ENCODE measurements around the gene CTAG1B.
"Not testable (repeated sequence)": the region's sequence is repeated elsewhere in the genome, so short reads cannot be mapped to it uniquely, and the experiment has no call there.

Gene CTAG1B

DNA sequence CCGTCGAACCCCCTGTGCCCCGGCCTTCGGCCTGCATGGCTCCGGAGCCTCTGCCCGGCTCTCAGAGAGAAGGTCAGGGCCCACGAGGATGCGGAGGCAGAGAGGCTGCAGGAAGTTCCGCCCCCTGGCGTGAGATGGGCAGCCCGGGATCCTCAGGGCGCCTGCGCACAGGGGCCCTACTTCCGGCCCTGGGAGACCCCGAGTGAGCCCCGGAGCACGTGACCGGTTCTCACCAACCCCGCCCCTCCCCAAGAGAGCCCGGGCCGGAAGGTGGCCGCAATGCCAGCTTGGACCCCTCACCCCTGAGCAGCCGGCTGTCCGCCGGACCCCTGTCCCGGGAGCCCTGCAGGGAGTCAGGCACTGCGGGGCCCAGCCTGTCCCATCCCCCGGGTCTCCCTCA is at the start of gene CTAG1B:
Gene CTAG1B, minus strand, starts transcription at position 101 of the 400 bp plus-strand sequence. Its CDS starts 64 bp downstream, at position 37.
- not testable (repeated sequence) for DNase-seq

DNA sequence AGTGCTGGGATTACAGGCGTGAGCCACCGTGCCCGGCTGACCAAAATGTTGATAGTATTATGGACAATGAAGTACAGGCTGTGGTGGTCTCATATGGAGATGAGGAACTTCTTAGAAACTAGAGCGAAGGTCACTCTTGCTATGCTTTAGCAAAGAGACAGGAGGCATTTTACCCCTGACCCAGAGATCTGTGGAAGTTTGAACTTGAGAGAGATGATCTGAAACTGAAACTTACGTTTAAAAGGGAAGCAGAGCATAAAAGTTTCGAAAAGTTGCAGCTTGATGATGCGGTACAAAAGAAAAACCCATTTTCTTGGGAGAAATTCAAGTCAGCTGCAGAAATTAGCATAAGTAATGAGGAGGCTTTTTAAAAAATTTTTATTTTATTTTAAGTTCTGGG is 42.8 kb upstream of the CTAG1B start:
- DNase-seq = no peak

DNA sequence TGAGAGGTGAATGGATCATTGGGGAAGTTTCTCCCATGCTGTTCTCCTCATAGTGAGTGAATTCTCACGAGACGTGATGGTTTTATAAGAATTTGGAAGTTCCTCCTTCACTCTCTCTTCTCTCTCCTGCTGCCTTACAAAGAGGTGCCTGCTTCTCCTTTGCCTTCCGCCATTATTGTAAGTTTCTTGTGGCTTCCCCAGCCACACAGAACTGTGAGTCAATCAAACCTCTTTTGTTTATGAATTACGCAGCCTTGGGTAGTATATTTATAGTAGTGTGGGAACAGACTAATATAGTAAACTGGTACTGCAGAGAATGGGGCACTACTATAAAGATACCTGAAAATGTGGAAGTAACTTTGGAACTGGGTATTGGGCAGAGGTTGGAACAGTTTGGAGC is 42.1 kb upstream of the CTAG1B start:
- DNase-seq = no peak

DNA sequence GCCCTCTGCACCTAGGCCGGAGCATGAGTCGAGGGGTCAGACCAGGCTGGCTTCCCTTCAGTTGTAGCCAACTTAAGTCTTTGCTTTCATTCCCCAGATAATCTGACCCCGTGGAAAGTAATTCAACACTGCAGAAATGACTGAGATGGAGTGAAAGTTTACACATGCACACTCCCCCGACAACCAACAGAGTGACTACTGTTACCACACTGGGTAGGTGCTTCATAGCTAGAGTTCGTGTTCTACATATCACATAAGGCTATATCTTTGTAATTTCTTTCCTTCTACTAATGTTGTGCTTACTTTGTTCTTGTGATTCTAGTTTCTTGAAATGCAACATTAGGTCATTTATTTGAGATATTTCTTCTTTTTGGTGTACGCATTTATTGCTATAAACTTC is 41.5 kb upstream of the CTAG1B start:
- no peak for DNase-seq

DNA sequence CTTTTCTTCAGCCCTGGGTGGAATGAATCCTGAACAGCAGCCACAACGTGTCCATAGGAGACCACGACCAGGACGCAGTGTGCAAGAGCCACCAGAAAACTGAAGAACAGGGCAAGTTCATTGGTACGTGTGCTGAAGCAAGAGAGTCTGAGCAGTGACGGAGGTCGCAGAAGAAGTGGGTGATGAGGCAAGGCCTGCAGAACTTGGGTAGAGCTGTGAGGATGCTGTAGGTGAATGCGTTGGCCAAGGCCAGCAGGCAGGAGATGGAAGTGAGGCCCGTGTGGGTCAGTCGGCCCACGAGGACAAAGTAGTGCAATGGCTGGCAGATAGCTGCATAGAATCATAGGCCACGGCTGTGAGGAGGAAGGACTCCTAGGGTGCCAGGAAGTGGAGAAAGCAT is 39.9 kb upstream of the CTAG1B start:
- no peak for DNase-seq

DNA sequence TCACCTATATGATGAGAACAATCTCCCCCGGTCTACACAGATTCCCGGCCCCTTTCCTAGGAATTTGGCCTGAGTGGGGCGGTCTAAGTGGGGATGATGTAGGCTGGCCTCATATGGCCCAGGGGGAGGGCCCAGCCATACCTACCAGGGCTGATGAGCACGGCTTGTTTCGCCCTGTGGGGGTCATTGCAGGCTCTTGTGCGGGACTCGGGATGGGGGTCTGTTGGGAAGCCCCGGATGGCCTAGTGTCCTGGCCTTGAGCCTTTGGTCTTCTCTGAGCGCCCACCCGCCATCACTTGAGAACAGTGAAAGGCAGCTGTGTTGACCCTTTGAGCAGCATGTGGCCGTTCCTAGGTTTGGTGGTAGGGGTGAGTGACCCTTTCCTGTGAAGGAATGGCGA is 39.1 kb upstream of the CTAG1B start:
- DNase-seq = no peak

DNA sequence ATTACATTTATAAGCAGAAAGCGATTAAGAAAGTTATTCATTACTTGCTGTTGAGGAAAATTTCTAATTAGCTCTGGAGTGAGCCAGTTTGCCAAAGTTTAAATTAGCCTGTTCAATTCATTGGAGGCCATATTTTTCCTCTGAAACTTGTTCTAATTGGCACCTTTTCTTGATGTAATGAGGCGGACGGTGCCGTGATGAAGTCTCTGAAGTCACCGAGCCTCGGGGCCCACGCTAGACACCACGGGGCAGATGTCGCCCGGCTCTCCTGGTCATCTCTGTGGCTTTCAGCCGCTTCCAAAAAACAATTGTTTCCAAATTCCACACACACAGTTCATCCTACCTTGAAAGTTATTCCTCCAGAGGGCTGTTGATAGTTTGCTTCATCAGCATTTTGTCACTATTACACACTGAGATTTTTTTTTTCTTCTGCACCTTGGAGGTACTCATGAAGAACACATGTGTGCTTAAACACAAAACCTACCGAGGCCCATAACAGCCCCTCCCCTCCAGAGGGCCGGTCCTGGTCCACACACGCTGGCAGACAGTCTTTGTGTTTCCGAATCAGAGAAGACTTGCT is 38.2 kb upstream of the CTAG1B start:
- DNase-seq = no peak

DNA sequence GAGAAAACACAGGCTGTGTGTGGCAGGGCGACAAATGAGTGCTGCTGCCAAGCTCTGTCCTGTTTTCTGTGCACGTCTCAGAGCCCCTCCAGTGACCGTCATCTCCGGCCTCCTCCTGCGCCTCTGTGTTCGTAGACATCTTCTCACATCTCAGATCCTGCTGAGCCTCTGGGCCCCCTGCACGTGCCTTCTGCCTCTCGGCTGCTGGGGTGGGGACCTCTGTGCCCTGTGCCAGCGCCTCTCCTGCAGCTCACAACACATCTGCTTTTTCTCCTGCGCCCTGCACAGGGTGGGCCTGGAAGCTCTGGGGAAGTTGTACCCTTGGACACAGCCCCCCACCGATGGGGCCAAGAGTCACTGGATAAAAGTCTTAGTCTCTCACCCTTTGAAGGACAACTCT is 36.7 kb upstream of the CTAG1B start:
- no peak for DNase-seq

DNA sequence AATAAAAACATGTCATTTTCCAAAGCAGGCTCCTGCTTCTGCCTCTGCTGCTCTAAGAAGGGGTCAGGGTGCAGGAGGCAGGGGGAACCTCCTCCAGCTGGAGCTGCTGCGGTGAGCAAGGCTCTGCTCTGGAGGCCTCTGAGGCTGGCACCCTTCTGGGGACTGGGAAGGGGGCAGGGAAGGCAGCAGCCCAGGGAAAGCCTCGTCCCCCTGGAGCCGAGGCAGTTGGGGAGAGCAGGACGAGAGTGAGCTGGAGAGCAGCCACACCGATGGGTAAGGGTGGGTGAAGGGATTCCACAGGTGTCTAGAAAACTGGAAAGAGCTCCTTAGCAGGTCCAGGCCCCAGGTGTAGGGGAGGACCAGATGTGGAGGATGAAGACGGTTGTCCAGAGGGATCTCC is 36.3 kb upstream of the CTAG1B start:
- no peak for DNase-seq

DNA sequence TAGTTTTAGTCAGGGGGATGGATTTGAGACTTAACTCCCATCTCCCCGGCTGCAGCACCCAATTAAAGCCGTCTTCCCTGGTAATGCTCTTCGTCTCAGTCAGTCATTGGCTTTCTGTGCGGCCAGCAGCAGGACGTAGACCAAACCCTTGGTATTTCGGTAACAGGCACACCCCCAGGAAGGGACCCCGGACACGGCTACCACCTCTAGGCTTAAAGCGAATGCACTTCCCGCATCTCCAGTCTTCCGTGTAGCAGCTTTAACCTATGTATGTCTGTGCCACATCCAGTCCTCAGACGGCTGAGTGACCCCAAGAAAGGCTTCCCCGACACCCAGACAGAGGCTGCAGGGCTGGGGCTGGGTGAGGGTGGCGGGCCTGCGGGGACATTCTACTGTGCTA is 35.8 kb upstream of the CTAG1B start:
- no peak for DNase-seq

DNA sequence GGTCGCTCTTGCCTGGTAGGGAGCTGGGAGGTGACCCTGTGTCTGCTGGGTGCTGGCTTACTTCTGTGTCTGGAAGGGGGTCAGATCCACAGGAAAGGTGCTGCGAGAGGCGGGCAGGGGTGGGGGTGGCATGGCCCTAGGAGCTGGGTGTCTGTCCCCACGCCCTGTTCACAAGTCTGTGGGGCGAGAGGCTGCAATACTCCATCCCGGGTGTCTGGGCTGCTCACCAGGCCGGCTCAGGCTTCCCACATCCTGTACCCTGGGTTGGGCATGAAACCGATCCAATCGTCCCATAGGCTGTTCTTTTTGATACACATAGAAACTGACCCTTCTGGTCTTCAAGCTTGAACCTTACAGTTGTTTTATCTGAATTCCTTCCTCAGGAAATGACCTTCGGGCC is 35.3 kb upstream of the CTAG1B start:
- DNase-seq = no peak

DNA sequence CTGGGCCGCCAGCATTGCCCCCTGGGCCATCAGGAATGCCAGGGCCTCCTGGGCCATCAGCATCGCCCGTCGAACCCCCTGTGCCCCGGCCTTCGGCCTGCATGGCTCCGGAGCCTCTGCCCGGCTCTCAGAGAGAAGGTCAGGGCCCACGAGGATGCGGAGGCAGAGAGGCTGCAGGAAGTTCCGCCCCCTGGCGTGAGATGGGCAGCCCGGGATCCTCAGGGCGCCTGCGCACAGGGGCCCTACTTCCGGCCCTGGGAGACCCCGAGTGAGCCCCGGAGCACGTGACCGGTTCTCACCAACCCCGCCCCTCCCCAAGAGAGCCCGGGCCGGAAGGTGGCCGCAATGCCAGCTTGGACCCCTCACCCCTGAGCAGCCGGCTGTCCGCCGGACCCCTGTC is 34.3 kb upstream of the CTAG1B start, which contains the start of gene CTAG2:
Gene CTAG2, minus strand, starts transcription at position 167 of the 400 bp plus-strand sequence. Its CDS starts 64 bp downstream, at position 103.
- not testable (repeated sequence) for DNase-seq

DNA sequence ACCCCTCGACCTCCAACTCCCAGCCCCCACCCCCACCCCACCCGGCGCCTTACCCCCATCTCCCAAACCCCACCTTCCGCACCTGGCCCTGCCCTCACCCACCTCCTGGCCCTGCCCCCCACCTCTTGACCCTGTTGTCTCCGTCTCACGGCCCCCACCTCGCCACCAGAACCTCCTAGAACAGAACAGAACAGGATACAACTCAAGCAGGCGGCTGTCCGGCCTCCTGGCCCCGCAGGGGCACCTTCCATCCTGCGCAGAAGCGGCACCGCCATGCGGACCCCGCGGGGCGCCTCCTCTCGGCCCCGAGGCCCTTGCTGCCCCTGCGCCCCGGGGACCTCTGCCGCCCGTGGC is 33.9 kb upstream of the CTAG1B start:
- DNase-seq = no peak

DNA sequence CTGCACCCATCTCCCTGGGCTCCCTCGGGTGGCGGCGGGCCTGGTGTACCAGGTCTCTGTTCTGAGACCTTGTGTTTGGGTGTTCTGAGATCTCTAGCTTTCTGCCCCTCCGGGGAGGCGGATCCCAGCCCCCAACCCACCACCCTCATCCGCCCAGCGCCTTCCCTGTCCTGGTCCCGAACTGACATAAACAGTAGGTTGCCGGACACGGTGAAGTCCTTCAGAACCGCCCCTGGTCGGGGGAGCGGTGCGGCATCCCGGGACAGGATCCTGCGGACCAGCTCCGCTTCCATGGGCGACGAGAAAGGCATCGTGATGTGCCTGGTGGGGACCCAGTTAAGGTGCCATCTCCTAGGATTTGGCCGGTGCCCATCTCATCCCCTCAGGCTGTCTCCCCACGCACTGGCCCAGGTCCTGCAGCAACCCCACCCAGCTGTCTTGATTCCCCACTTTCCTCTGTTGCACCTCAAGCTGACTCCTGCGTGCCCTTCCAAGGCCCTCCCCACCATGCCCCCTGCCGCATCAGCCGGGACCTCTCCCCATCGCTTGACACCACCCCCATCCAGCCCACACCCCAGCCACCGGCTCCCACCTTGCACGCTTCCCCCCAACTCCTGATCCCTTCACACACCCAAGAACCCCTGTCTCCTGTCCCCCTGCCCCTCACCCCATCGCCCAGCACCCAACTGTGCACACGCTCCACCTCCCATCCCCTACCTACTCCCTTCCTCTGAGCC is 33.4 kb upstream of the CTAG1B start:
- DNase-seq = no peak

DNA sequence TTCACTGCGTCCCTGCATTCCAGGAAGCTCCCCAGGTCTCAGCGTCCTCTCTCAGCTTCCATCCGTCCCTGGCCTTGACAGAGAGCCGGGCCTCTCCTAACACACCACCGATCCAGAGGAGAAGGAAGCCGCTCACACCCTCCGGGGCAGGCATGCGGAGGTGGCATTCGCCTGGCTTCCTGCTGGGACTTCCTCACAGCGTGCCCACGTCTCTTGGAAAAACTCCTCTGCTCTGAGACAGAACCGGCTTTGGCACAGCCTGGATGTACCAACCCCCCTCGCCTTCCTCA is 31.1 kb upstream of the CTAG1B start:
- DNase-seq = no peak

DNA sequence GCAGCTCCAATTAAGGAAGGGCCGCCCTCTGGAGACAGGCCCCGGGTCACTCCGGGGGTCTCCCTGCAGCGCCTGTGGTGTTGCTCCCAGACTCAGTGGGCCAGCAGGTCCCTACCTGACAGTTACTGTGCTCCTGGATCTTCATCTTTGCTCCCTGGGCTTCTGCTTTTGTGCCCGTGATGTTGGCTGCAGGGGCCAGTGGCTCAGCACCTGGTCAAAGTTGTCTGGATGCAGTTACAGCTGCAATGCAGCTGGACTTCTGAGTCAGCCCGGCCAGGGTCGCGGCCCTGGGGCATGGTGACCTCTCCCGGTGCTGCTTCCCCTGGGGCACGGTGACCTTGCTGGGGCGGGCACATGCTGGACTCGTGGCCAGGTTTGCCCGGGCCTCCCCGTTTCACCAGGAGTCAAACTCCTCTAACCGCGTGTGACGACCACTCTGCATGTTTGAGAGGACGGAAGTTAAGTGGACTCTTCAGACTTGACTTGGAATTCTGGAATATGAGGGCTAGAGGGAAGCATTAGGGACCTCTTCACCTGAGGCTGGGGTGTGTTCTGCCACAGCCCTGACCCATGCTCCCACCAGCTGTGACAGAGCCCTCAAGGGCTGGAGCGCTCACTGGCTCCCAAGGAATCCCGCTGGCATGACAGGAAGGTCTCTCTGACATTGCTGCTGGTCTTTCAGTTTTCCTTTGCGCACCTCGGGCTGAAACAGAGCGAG is 30.6 kb upstream of the CTAG1B start:
- DNase-seq = no peak

DNA sequence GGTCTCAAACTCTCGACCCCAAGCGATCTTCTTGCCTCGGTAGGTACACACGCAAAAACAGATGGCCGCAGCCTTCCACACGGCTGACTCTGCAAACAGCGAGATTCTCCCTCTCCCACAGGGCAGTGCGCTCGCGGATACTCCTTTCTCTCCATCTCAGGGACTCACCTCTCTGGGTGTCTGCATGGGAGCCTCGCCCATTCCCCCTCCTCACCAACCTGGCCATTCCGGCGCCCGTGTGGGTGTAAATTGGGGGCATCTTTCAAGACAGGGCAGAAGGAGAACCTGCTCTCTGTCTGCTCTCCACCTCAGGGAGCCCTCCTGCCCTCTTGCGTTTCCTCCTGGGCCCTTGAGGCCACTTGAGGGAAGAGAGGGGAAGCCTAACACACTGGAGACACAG is 29.8 kb upstream of the CTAG1B start:
- DNase-seq = no peak

DNA sequence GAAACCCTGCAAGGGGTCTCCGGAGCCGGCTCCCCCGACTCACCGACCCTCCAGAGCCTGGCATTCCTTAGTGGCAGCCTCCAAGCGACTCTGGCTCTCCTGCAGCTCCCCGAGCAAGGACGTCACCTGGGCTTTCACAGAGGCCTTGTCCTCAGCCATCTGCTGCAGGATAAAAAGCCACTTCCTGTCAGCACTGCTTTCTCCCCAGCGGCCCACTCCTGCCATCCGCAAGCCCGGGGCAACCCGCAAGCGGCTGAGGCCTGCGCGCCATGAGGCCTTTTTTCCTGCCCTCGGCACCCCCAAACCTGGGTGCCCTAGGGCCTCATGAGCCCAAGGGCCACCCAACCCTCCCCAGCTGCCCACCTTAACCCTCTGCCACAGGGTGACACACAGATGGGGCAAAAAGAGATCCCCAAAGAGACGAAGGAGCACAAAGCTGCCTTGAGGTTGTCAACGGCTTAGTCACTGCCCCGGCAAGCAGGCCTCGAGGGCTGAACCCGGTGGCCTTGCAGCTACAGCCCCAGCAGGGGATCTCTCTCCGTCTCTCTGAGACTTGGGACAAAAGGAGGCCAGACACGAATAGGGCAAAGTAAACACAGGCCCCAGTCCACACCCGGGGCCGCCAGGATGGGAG is 26.8 kb upstream of the CTAG1B start:
- not testable (repeated sequence) for DNase-seq

DNA sequence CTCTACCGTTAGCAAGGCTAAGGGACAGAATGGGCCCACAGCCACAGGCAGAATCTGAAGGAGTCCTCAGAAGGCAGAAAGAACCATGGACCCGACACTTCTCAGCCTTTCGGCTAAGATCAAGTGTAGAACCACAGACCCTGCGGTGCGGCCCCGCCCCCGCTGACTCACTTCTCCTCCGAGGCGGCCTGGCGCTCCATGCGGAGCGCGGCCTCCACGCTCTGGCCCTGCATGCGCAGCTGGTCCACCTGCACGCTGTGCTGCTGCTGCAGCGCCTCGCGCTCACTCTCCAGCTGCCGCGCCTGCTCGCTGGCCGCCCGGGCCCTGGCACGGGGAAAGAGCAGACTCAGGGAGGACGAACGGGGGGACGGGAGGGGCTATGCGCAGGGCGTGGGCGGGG is 24.6 kb upstream of the CTAG1B start:
- DNase-seq = not testable (repeated sequence)

DNA sequence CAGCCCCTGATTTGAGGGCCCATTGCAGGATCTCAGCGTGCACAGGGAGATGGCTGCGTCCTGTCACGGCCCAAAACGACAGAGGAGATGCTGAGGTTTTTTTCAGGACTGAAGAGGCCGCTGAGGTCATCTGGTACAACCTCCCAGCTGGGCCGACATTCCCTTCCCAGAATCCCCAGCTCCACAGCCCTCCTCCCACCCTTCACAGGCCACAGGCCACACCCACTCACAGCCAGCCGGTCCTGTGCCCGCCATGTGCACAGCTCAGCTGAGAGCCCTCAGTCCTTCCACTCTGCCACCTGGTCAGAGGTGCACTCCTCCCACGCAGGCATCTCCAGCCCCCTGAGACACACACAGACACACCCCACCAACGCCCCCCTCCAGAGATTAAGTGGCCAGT is 22.7 kb upstream of the CTAG1B start:
- DNase-seq = not testable (repeated sequence)

DNA sequence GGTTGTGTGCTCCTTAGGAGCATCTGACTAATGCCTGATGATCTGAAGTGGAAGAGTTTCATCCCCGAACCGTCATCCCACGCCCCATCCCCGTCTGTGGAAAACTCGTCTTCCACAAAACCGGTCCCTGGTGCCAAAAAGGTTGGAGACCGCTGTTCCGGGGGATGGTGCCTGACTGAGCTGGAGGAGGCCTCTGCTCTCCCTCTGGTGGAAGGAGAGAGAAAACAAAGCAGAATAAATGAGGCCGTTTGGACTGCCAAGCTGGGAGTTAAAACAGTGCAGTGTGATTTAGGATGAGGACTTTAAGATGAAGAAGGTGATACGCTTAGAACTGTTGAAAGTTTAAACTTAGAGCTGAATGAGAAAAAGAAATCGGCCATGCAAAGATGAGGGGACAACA is 14.6 kb upstream of the CTAG1B start:
- DNase-seq = not testable (repeated sequence)

DNA sequence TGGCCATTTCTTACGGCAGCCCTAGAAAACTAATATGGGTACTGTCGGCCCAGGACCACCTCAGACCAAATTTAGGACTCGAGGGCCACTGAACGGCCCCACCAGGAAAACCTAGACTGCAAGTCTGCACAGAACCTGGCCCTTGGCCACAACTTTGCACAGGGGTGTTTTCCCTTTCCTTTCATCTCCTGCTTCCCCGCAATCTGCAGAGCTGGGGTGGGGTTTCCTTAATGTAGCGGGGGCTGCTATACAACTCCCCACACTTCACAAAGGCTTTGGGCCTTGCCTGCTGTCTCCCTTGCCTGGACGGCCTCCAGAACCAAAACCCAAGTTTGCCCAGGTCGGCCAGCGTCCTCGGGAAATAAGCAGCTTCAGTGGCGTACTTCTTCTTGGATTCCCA is 11.9 kb upstream of the CTAG1B start:
- DNase-seq = not testable (repeated sequence)

DNA sequence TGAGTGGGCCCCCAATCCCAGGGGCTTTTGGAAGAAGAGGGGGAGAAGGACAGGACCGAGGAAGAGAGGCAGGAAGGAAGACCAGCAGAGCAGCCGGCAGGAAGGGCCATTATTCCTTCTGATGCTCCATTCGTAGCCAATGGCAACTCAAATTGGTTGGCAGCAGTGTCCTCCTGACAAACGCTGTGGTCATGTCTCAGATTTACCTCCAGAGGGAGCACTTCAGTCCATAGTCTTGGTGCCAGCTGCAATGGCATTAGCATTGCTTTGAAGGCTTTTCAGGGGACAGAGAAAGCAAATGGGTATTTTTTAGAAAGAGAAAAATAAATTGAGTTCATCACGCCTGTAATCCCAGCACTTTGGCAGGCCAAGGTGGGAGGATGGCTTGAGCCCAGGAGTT is 9.9 kb upstream of the CTAG1B start:
- DNase-seq = not testable (repeated sequence)
